HCT116 (cell line): ENCODE results near the gene FOXK1. TPM values are rescaled to one million over a fixed set of nuclear protein-coding genes. Genes with fewer than 3 reads are reported as not detected.

Experiments
- ATAC-seq: fragments of 200-7000 bp; cut with Tn5 transposase; 2 replicates; pipeline ENCODE4 v1.9.1; 2020; ENCODE audit warnings: mild to moderate bottlenecking, moderate library complexity
- BruUV-seq: library from RNA; stranded (reverse); fragments of 400-500 nt; replicated peaks from 2 replicates; lab custom pipeline; 2021; lab: Mats Ljungman, UMichigan
- CTCF ChIA-PET: fragments of 300-600 bp; sonication (Branson Sonifier 250); formaldehyde crosslinking; loops from one replicate; lab custom pipeline; 2021; ENCODE audit warnings: antibody characterized with exemption; lab: Charles Lee
- POLR2A ChIA-PET: fragments of 300-600, 350-600 bp; sonication (Branson Sonifier 250); formaldehyde crosslinking; loops from one replicate; lab custom pipeline; 2021; ENCODE audit warnings: antibody characterized with exemption; lab: Charles Lee
- RAD21 ChIA-PET, 2 experiments: fragments of 300-600 bp; sonication (Branson Sonifier 250); formaldehyde crosslinking; loops; one replicate each; lab custom pipeline; 2023; ENCODE audit warnings: low total read pairs in 2 of 2; ENCODE audit not compliant: uncharacterized antibody in 2 of 2, unreplicated experiment in 2 of 2, low non-redundant PET in 1 of 2; lab: Charles Lee
- DNase-seq: peaks from one replicate; pipeline ENCODE4 v3.0.0-alpha.2; 2010; ENCODE audit warnings: low read depth, low spot score
- H2AFZ ChIP-seq: fragments of 200-600 bp; shearing (Covaris generic), sonication (generic); 2 replicates; pipeline ENCODE4 v1.6.1; 2017; ENCODE audit warnings: low read depth, mixed run types, mixed read lengths, antibody characterized with exemption, low read length; ENCODE audit not compliant: poor library complexity, severe bottlenecking
- H3K27ac ChIP-seq: 2 replicates; pipeline ENCODE4 v1.5.1; 2012; ENCODE audit warnings: low read depth, low read length
- H3K27me3 ChIP-seq: fragments of 200-600 bp; sonication (generic); 2 replicates; pipeline ENCODE4 v1.6.1; 2016; ENCODE audit warnings: mixed run types, low read length, mixed read lengths; ENCODE audit not compliant: insufficient read depth
- H3K36me3 ChIP-seq, 2 experiments: fragments of 200-500 bp in 1 of 2; fragments of 200-600 bp in 1 of 2; sonication (Bioruptor generic) in 1 of 2; sonication (generic) in 1 of 2; 2 replicates each; pipeline versions ENCODE4 v1.5.1 to v1.6.1; 2014 to 2016; ENCODE audit warnings: low read length in 2 of 2, inconsistent platforms in 1 of 2, mixed read lengths in 1 of 2, mixed run types in 1 of 2; ENCODE audit not compliant: insufficient read depth in 2 of 2, control insufficient read depth in 1 of 2
- H3K4me1 ChIP-seq, 2 experiments: fragments of 200-600 bp in 1 of 2; sonication (generic) in 1 of 2; 2 replicates each; pipeline versions ENCODE4 v1.5.1 to v1.6.1; 2012 to 2017; ENCODE audit warnings: low read length in 2 of 2, inconsistent platforms in 1 of 2, mild to moderate bottlenecking in 1 of 2, mixed read lengths in 1 of 2, mixed run types in 1 of 2, moderate library complexity in 1 of 2; ENCODE audit not compliant: insufficient read depth in 2 of 2, control insufficient read depth in 1 of 2
- H3K4me2 ChIP-seq: fragments of 200-600 bp; sonication (generic); 2 replicates; pipeline ENCODE4 v1.6.1; 2017; ENCODE audit warnings: mixed run types, low read length, mixed read lengths
- H3K4me3 ChIP-seq, 2 experiments: fragments of 200-600 bp in 1 of 2; sonication (generic) in 1 of 2; replicated peaks in 1 of 2; 2 replicates each; pipeline ENCODE4 v1.5.1; 2011 to 2016; ENCODE audit warnings: low read length in 2 of 2, control low read depth in 1 of 2, low read depth in 1 of 2, mild to moderate bottlenecking in 1 of 2, mixed read lengths in 1 of 2, mixed run types in 1 of 2
- H3K79me2 ChIP-seq: fragments of 200-600 bp; sonication (generic); 2 replicates; pipeline ENCODE4 v1.6.1; 2017; ENCODE audit warnings: mild to moderate bottlenecking, mixed run types, low read length, moderate library complexity, mixed read lengths; ENCODE audit not compliant: insufficient read depth
- H3K9ac ChIP-seq: fragments of 200-600 bp; sonication (generic); 2 replicates; pipeline ENCODE4 v1.6.1; 2016; ENCODE audit warnings: low read length, mixed read lengths
- H3K9me2 ChIP-seq: fragments of 200-600 bp; sonication (generic), shearing (Covaris generic); 2 replicates; pipeline ENCODE4 v1.6.1; 2017; ENCODE audit warnings: mixed run types, mild to moderate bottlenecking, moderate library complexity; ENCODE audit not compliant: insufficient read depth
- H3K9me3 ChIP-seq, 2 experiments: fragments of 200-500 bp in 1 of 2; fragments of 200-600 bp in 1 of 2; sonication (Bioruptor generic) in 1 of 2; sonication (generic) in 1 of 2; 2 replicates each; pipeline ENCODE4 v1.6.1; 2014 to 2017; ENCODE audit warnings: low read length in 2 of 2, mixed read lengths in 2 of 2, inconsistent platforms in 1 of 2, low read depth in 1 of 2, mild to moderate bottlenecking in 1 of 2, mixed run types in 1 of 2, moderate library complexity in 1 of 2; ENCODE audit not compliant: control insufficient read depth in 1 of 2, insufficient read depth in 1 of 2
- H4K20me1 ChIP-seq: fragments of 200-600 bp; sonication (generic), shearing (Covaris generic); 2 replicates; pipeline ENCODE4 v1.6.1; 2017; ENCODE audit warnings: mixed run types, mild to moderate bottlenecking, moderate library complexity; ENCODE audit not compliant: insufficient read depth
- ATF3 ChIP-seq: IDR thresholded peaks from 2 replicates; pipeline ENCODE4 v1.6.1; 2012
- CTCF ChIP-seq, 3 experiments: fragments of 200-600 bp in 1 of 3; sonication (generic) in 1 of 3; IDR thresholded peaks in 2 of 3; conservative IDR thresholded peaks in 1 of 3; 2 replicates each; pipeline ENCODE4 v1.5.1; 2012 to 2017; ENCODE audit warnings: low read depth in 2 of 3, low read length in 2 of 3, antibody characterized with exemption in 1 of 3, borderline replicate concordance in 1 of 3, control low read depth in 1 of 3, mild to moderate bottlenecking in 1 of 3, mixed read lengths in 1 of 3, mixed run types in 1 of 3, moderate library complexity in 1 of 3; ENCODE audit not compliant: insufficient read depth in 1 of 3
- ELF1 ChIP-seq: IDR thresholded peaks from 2 replicates; pipeline ENCODE4 v1.6.1; 2012; ENCODE audit warnings: low read depth, borderline replicate concordance
- JUND ChIP-seq: IDR thresholded peaks from 2 replicates; pipeline ENCODE4 v1.6.1; 2012
- POLR2AphosphoS5 ChIP-seq: IDR thresholded peaks from 2 replicates; pipeline ENCODE4 v1.6.1; 2011; ENCODE audit warnings: mild to moderate bottlenecking, low read depth, low read length, moderate library complexity
- SIN3A ChIP-seq: IDR thresholded peaks from 2 replicates; pipeline ENCODE4 v1.6.1; 2012; ENCODE audit warnings: low read depth
- ZBTB33 ChIP-seq: IDR thresholded peaks from 2 replicates; pipeline ENCODE4 v1.6.1; 2011; ENCODE audit warnings: mild to moderate bottlenecking, low read length, moderate library complexity; ENCODE audit not compliant: insufficient replicate concordance; ENCODE audit errors: extremely low read depth
- ZNF274 ChIP-seq: fragments of 200-500 bp; sonication (Bioruptor generic); IDR thresholded peaks from 2 replicates; pipeline ENCODE4 v1.6.1; 2014; ENCODE audit warnings: mild to moderate bottlenecking, low read depth, low read length, inconsistent platforms
- intact Hi-C: fragments of 100-400 bp; cut with micrococcal nuclease; formaldehyde crosslinking; loops from 2 replicates; pipeline ENCODE4 v1.10.0; 2022
- total RNA-seq: library from RNA; stranded (reverse); gene quantifications from one replicate; pipeline ENCODE4 v1.2.1, GENCODE V29; 2021; ENCODE audit not compliant: unreplicated experiment

Gene FOXK1
- total RNA-seq, 1 experiment from 2014 or later = 60.5 TPM

GRCh38 chr7:4744391-4745264 lies 62.5 kb downstream of the FOXK1 start (continued):
- TF ChIP-seq ZNF274 (no peak), POLR2AphosphoS5 (peak; percentile 42; the same call in 1 of the 2 replicates), SIN3A (no peak), JUND (no peak), ELF1 (no peak), CTCF (IDR thresholded peaks at IDR 0.05 in 2 of 3, conservative IDR thresholded peaks at IDR 0.05 in 1 of 3; ENCODE audit: borderline replicate concordance in 1 of 3, insufficient read depth in 1 of 3, low read depth in 2 of 3, low read length in 2 of 3) (no peak)
- TF ChIP-seq, all 23 proteins: peak for 4

- CTCF ChIA-PET = no interaction called here
- Histone ChIP-seq H3K9me3 (no peaks in the 10 kb centered on the region), H4K20me1 (peaks cover 6% of the 10 kb centered on the region; the same call in 1 of the 2 replicates), H3K27ac (peak overlapping the region; percentile 42; the same call in 1 of the 2 replicates), H3K9me2 (no peaks in the 10 kb centered on the region), H3K36me3 (peaks cover 8 to 14% of the 10 kb centered on the region in 2 experiments; a peak in 2 of 4 replicates), H3K4me1 (peaks cover 19 to 30% of the 10 kb centered on the region in 2 experiments)
- RAD21 ChIA-PET = no interaction called here
- BruUV-seq = no TSS peak
- no peak for ATAC-seq
- no peak for TF ChIP-seq ZBTB33
- peak; percentile 1; the same call in 1 of the 2 replicates for TF ChIP-seq POLR2AphosphoS5
- no peak for TF ChIP-seq SIN3A
- no peak for TF ChIP-seq ATF3
- TF ChIP-seq, all 23 proteins: peak for 1
- Histone ChIP-seq H2AFZ (no peak overlapping the region), H3K27me3 (no peaks in the 10 kb centered on the region), H3K9ac (peak overlapping the region; percentile 33), H3K4me2 (peak overlapping the region; percentile 58), H3K4me3 (peak overlapping the region in 1 of 2 experiments; percentile 23; a peak in 3 of 4 replicates), H3K79me2 (peaks cover 90% of the 10 kb centered on the region)
- POLR2A ChIA-PET = interaction anchor here (1.4 kb wide), 1 partner anchor 9 kb away, joined by 3 read pairs; no protein-coding TSS in a partner anchor
- no peak for DNase-seq
- intact Hi-C loops = loop anchor here (2.0 kb wide), 2 partner anchors 61 to 105 kb away; no protein-coding TSS in a partner anchor
These were observed 63.3 kb downstream of the FOXK1 start for GRCh38 chr7:4745265-4745919.
